NCI-H2081 treated with DMSO at 0.1 percent for 48 hours (cell line): ENCODE data around the gene GNAL.
"Not testable (repeated sequence)": the region's sequence is repeated elsewhere in the genome, so short reads cannot be mapped to it uniquely, and the experiment has no call there.

ENCODE experiments used
- DNase-seq: peaks from one replicate; lab custom pipeline; 2025; lab: John Stamatoyannopoulos, UW

Gene GNAL

GRCh38 chr18:11908182-11909060, 219.4 kb downstream of the GNAL start, which contains the start of gene MPPE1:
MPPE1 (minus strand) TSS chr18:11908317; CDS start chr18:11897264, 11,053 bp downstream.
- peak; percentile 49 for DNase-seq

GRCh38 chr18:11909061-11909455, 220.0 kb downstream of the GNAL start:
- DNase-seq = no peak

GRCh38 chr18:11909591-11910026, 220.5 kb downstream of the GNAL start:
- no peak for DNase-seq

- not testable (repeated sequence) for DNase-seq
Observed at GRCh38 chr18:11916880-11917279, 227.8 kb downstream of the GNAL start.

- not testable (repeated sequence) for DNase-seq
Observed at GRCh38 chr18:11919522-11919921, 230.5 kb downstream of the GNAL start.

- no peak for DNase-seq
Observed at GRCh38 chr18:11923450-11923849, 234.4 kb downstream of the GNAL start.

GRCh38 chr18:11925800-11926481, 236.9 kb downstream of the GNAL start:
- DNase-seq = no peak

- no peak for DNase-seq
Observed at GRCh38 chr18:11927497-11927896, 238.4 kb downstream of the GNAL start.

- no peak for DNase-seq
Observed at GRCh38 chr18:11932393-11932792, 243.3 kb downstream of the GNAL start.
